ENCODE measurements around the gene CARF. TPM values are rescaled to one million over a fixed set of nuclear protein-coding genes. Genes with fewer than 3 reads are reported as not detected.

Gene CARF
- total and polyA plus RNA-seq, 2 of the 13 experiments (the other 11 are each of a cell fraction or from before 2014, with no cell fraction given) = 3.0 to 5.4 TPM

DNA sequence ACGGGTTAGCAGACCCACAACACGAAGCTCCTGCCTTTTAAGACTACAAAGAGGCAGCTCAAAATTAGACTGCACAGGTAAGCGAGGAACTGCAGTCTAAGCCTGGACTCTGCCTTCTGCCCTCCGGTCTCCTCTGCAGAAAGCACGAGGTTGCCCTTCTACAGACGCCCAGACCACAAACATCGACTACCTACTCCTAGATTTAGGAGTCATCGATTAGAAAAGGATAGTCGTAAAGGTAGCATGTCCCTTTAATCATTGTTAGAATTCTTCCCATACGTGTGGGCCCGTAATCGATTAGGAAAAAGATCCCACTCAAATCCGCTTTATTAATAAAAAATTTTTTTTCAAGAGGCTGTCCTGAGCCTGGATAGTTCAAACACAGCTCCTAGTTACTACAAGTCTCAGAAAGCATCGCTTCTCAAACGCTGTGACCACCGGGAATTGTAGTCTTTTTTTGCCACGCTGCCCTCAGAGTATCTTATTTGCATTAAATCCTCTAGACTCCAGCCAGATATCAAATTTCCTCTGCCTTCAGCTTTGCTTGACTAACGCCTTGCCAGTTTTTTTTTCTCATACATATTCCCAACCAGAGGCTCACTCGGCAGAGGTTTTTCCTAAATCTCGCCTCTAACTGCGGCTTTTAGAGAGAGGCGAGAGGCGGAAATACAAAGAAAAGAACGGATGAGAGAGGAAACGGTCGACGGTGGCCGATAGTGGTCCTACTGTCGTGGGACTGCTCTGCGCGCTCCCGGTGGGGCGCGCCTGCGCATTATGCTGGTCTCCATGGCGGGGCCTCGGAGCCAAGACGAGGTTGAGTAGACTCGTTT lies at the start of gene CARF, which contains the start of gene WDR12 (continued):
- TF ChIP-seq, protein P1, sequence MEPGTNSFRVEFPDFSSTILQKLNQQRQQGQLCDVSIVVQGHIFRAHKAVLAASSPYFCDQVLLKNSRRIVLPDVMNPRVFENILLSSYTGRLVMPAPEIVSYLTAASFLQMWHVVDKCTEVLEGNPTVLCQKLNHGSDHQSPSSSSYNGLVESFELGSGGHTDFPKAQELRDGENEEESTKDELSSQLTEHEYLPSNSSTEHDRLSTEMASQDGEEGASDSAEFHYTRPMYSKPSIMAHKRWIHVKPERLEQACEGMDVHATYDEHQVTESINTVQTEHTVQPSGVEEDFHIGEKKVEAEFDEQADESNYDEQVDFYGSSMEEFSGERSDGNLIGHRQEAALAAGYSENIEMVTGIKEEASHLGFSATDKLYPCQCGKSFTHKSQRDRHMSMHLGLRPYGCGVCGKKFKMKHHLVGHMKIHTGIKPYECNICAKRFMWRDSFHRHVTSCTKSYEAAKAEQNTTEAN (CRISPR knock-in tag; conservative IDR thresholded peaks at IDR 0.05) = no peak
- peak; percentile 49 for TF ChIP-seq KMT2B (CRISPR knock-in tag; IDR thresholded peaks at IDR 0.05)
- TF ChIP-seq, protein P2, sequence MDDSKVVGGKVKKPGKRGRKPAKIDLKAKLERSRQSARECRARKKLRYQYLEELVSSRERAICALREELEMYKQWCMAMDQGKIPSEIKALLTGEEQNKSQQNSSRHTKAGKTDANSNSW (CRISPR knock-in tag; IDR thresholded peaks at IDR 0.05; ENCODE audit: borderline replicate concordance) = no peak; the same call in 1 of the 2 replicates
- TF ChIP-seq MEIS1 (CRISPR knock-in tag; IDR thresholded peaks at IDR 0.05; ENCODE audit: borderline replicate concordance) = 0 out of 2 replicates have a peak, but pooled peaks have one; percentile 9
- TF ChIP-seq, protein P3, sequence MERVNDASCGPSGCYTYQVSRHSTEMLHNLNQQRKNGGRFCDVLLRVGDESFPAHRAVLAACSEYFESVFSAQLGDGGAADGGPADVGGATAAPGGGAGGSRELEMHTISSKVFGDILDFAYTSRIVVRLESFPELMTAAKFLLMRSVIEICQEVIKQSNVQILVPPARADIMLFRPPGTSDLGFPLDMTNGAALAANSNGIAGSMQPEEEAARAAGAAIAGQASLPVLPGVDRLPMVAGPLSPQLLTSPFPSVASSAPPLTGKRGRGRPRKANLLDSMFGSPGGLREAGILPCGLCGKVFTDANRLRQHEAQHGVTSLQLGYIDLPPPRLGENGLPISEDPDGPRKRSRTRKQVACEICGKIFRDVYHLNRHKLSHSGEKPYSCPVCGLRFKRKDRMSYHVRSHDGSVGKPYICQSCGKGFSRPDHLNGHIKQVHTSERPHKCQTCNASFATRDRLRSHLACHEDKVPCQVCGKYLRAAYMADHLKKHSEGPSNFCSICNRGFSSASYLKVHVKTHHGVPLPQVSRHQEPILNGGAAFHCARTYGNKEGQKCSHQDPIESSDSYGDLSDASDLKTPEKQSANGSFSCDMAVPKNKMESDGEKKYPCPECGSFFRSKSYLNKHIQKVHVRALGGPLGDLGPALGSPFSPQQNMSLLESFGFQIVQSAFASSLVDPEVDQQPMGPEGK (CRISPR knock-in tag; IDR thresholded peaks at IDR 0.05) = peak; percentile 21
- TF ChIP-seq NFE2L2 (IDR thresholded peaks at IDR 0.05; ENCODE audit: low read length) = no peak
- TF ChIP-seq ISX (CRISPR knock-in tag; conservative IDR thresholded peaks at IDR 0.05) = no peak
- TF ChIP-seq ZNF138 (CRISPR knock-in tag; IDR thresholded peaks at IDR 0.05; ENCODE audit: low read depth) = peak; percentile 82; the same call in 1 of the 2 replicates
- no peak for TF ChIP-seq RELA (CRISPR knock-in tag; IDR thresholded peaks at IDR 0.05)
- TF ChIP-seq FOXK1 (CRISPR knock-in tag; IDR thresholded peaks at IDR 0.05; ENCODE audit: borderline replicate concordance, low read depth) = peak; percentile 72
- TF ChIP-seq ZNF720 (CRISPR knock-in tag; IDR thresholded peaks at IDR 0.05) = no peak
- no peak for TF ChIP-seq KLF13 (CRISPR knock-in tag; IDR thresholded peaks at IDR 0.05)
- peak; percentile 91; the same call in 1 of the 2 replicates for TF ChIP-seq ZNF558 (CRISPR knock-in tag; IDR thresholded peaks at IDR 0.05; ENCODE audit: borderline replicate concordance)
- TF ChIP-seq ZNF672 (CRISPR knock-in tag; IDR thresholded peaks at IDR 0.05) = no peak
- TF ChIP-seq, protein P4, sequence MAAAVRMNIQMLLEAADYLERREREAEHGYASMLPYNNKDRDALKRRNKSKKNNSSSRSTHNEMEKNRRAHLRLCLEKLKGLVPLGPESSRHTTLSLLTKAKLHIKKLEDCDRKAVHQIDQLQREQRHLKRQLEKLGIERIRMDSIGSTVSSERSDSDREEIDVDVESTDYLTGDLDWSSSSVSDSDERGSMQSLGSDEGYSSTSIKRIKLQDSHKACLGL (CRISPR knock-in tag; IDR thresholded peaks at IDR 0.05) = peak; percentile 79; the same call in 1 of the 2 replicates
- TF ChIP-seq, protein P5, sequence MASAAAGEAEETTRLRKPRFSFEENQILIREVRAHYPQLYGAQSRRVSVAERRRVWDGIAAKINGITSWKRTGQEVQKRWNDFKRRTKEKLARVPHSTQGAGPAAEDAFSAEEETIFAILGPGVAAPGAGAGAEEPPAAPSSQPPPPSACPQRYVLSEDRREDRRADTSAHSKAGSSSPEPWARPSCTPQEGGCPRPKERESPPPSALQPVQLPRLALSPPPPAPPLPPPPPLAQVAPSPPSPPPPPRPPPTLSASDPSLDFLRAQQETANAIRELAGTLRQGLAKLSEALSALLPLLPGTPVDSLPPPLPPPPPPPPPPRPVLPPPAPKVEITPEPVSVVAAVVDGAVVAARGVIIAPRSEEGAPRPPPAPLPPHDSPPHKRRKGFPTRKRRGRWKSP (CRISPR knock-in tag; IDR thresholded peaks at IDR 0.05) = no peak
- TF ChIP-seq, protein P6, sequence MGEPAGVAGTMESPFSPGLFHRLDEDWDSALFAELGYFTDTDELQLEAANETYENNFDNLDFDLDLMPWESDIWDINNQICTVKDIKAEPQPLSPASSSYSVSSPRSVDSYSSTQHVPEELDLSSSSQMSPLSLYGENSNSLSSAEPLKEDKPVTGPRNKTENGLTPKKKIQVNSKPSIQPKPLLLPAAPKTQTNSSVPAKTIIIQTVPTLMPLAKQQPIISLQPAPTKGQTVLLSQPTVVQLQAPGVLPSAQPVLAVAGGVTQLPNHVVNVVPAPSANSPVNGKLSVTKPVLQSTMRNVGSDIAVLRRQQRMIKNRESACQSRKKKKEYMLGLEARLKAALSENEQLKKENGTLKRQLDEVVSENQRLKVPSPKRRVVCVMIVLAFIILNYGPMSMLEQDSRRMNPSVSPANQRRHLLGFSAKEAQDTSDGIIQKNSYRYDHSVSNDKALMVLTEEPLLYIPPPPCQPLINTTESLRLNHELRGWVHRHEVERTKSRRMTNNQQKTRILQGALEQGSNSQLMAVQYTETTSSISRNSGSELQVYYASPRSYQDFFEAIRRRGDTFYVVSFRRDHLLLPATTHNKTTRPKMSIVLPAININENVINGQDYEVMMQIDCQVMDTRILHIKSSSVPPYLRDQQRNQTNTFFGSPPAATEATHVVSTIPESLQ (CRISPR knock-in tag; conservative IDR thresholded peaks at IDR 0.05) = no peak; the same call in 1 of the 2 replicates
- TF ChIP-seq, protein P7, sequence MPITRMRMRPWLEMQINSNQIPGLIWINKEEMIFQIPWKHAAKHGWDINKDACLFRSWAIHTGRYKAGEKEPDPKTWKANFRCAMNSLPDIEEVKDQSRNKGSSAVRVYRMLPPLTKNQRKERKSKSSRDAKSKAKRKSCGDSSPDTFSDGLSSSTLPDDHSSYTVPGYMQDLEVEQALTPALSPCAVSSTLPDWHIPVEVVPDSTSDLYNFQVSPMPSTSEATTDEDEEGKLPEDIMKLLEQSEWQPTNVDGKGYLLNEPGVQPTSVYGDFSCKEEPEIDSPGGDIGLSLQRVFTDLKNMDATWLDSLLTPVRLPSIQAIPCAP (CRISPR knock-in tag; IDR thresholded peaks at IDR 0.05; ENCODE audit: low read depth) = no peak
- no peak for TF ChIP-seq NONO (IDR thresholded peaks at IDR 0.05)
- 0 out of 2 replicates have a peak, but pooled peaks have one; percentile 32 for TF ChIP-seq NONO (CRISPR knock-in tag; conservative IDR thresholded peaks at IDR 0.05)
- no peak for TF ChIP-seq ZNF260 (CRISPR knock-in tag; IDR thresholded peaks at IDR 0.05; ENCODE audit: borderline replicate concordance, low read depth)

Data from HepG2 (cell line).